Lower leg skin (tissue), 3 donors: ENCODE results near the gene DGLUCY.

Experiments used
- CTCF ChIP-seq, 3 donors: fragments of 450-650 bp; IDR thresholded peaks; one replicate each; pipeline ENCODE4 v1.5.1; 2016; ENCODE audit warnings: antibody characterized with exemption in 3 of 3, mild to moderate bottlenecking in 3 of 3, moderate library complexity in 2 of 3
- POLR2A ChIP-seq, 2 donors: fragments of 450-650 bp; IDR thresholded peaks; one replicate each; pipeline ENCODE4 v1.6.1; 2016 to 2017; ENCODE audit warnings: antibody characterized with exemption in 2 of 2, mild to moderate bottlenecking in 1 of 2, moderate library complexity in 1 of 2

GRCh38 chr14:91229743-91230200 is 115.9 kb downstream of the DGLUCY start:
- TF ChIP-seq CTCF (IDR thresholded peaks at IDR 0.05) (no peak), POLR2A (IDR thresholded peaks at IDR 0.05) (no peak)
